ENCODE measurements around the gene EYA2. TPM values are rescaled to one million over a fixed set of nuclear protein-coding genes. Genes with fewer than 3 reads are reported as not detected.

The EYA2 gene
- total and polyA plus RNA-seq, 2 experiments from 2014 or later: 0.18 TPM; not detected in 1

DNA sequence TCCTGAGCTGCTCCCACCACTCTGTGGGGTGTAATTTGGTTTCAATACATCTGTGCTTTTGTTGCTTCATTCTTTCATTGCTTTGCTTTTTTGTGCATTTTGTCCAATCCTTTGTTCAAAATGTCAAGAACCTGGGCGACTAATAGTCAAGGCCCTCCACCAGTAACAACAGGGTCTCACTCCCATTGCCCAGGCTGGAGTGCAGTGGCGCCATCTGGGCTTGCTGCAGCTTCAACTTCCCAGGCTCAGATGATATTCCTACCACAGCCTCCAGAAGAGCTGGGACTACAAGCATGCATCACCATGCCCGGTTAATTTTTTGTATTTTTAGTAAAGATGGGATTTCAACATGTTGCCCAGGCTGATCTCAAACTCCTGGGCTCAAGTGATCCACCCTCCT, 169.2 kb downstream of the EYA2 start:
- H3K79me2 ChIP-seq (ENCODE audit: insufficient read depth): no peaks in the 10 kb centered on the region
- no peak overlapping the region for H2AFZ ChIP-seq
- no peaks in the 10 kb centered on the region for H3K27me3 ChIP-seq (replicated peaks; ENCODE audit: insufficient read depth)
- in situ Hi-C loops (cut with MboI): no loop called here
- TF ChIP-seq EZH2 (IDR thresholded peaks at IDR 0.05; ENCODE audit: insufficient read depth, poor library complexity, severe bottlenecking) (no peak), EZH2phosphoT487 (IDR thresholded peaks at IDR 0.05; ENCODE audit: insufficient read depth, low read depth) (no peak)
- H3K9me2 ChIP-seq (ENCODE audit: insufficient read depth): no peaks in the 10 kb centered on the region
- no peak overlapping the region for H3K4me3 ChIP-seq
- 47 to 54% methylated on average over 3 of the region's 3 CpGs for WGBS, 2 experiments (ENCODE audit: low coverage in 1 of 2, low lambda C conversion rate in 2 of 2, missing lambda C conversion rate in 2 of 2)
- H4K20me1 ChIP-seq (ENCODE audit: insufficient read depth): no peaks in the 10 kb centered on the region
- no peak overlapping the region for H3K27ac ChIP-seq
- no peaks in the 10 kb centered on the region for H3K36me3 ChIP-seq (ENCODE audit: low read depth)
- no peaks in the 10 kb centered on the region for H3K4me1 ChIP-seq (ENCODE audit: insufficient read depth)
- H3F3A ChIP-seq (ENCODE audit: insufficient read depth): no peaks in the 10 kb centered on the region
- no peak for DNase-seq
- H3K9ac ChIP-seq: no peak overlapping the region
- H3K9me3 ChIP-seq (ENCODE audit: low read depth): no peaks in the 10 kb centered on the region
- H3K4me2 ChIP-seq (ENCODE audit: unreplicated experiment): no peak overlapping the region

DNA sequence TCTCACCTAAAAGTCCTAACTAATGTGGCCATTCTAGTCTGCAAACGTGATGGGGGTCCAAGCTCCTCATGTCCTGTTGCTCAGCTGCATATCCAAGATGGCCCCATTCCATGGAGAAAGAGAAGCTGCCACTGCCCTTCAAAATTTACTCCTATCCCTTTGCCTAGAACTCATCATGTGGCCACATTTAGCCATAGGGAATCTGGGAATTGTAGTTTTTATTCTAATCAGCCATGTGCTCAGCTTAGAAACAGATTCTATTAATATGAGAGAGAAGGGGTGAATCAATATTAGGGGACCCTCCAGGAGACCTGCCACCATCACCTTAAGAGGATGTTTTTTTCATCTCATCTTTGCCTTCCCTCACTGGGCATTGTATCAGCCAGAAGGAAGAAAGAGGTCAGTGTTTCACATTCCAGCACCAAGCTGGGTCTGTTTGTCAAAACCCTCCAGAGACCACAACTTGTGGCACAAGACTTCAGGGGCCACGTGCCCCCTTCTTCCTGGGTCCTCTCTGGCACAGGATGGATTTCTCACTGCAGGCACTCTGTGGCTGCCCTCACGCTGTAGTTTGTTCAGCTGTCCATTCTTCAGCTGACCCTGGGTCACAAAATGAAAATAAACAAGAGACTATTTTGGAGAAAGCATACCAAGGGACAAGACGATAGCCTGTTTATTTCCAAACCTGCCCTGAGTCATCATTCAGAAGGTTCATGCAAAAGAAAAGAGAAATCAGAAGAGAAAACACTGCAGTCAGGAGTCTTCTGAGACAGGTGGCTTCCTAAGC, 172.0 kb downstream of the EYA2 start:
- no peaks in the 10 kb centered on the region for H3K9me3 ChIP-seq (ENCODE audit: low read depth)
- no peaks in the 10 kb centered on the region for H3F3A ChIP-seq (ENCODE audit: insufficient read depth)
- in situ Hi-C loops (cut with MboI): no loop called here
- no peaks in the 10 kb centered on the region for H3K27me3 ChIP-seq (replicated peaks; ENCODE audit: insufficient read depth)
- no peaks in the 10 kb centered on the region for H3K4me1 ChIP-seq (ENCODE audit: insufficient read depth)
- TF ChIP-seq EZH2 (IDR thresholded peaks at IDR 0.05; ENCODE audit: insufficient read depth, poor library complexity, severe bottlenecking) (no peak), EZH2phosphoT487 (IDR thresholded peaks at IDR 0.05; ENCODE audit: insufficient read depth, low read depth) (no peak)
- no peak overlapping the region for H3K4me2 ChIP-seq (ENCODE audit: unreplicated experiment)
- no peaks in the 10 kb centered on the region for H3K9me2 ChIP-seq (ENCODE audit: insufficient read depth)
- H3K27ac ChIP-seq: no peak overlapping the region
- H3K79me2 ChIP-seq (ENCODE audit: insufficient read depth): no peaks in the 10 kb centered on the region
- no peak overlapping the region for H3K4me3 ChIP-seq
- no peak overlapping the region for H2AFZ ChIP-seq
- H3K9ac ChIP-seq: no peak overlapping the region
- WGBS, 2 experiments (ENCODE audit: low coverage in 1 of 2, low lambda C conversion rate in 2 of 2, missing lambda C conversion rate in 2 of 2): 22% methylated on average over 4 of the region's 4 CpGs
- no peaks in the 10 kb centered on the region for H3K36me3 ChIP-seq (ENCODE audit: low read depth)
- H4K20me1 ChIP-seq (ENCODE audit: insufficient read depth): no peaks in the 10 kb centered on the region
- no peak for DNase-seq

DNA sequence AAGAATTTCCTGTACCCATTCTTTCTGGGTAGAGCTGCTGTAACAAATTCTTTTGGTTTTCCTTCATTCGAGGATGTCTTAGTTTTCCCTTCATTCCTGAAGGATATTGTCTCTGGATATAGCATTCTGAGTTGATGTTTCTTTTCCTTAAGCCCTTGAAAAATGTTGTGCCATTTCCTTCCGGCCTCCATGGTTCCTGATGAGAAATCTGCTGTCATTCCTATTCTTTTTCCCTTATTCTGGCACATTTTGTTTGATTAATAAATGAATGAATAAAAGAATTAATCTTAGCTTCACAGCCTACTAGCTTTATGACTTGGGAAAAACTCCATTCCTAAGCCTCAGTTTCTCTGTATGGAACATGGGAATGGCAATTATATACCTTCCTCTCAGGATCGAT, 173.1 kb downstream of the EYA2 start:
- TF ChIP-seq EZH2phosphoT487 (IDR thresholded peaks at IDR 0.05; ENCODE audit: insufficient read depth, low read depth) (no peak), EZH2 (IDR thresholded peaks at IDR 0.05; ENCODE audit: insufficient read depth, poor library complexity, severe bottlenecking) (no peak)
- Histone ChIP-seq H4K20me1 (ENCODE audit: insufficient read depth) (no peaks in the 10 kb centered on the region), H3K4me2 (ENCODE audit: unreplicated experiment) (no peak overlapping the region), H3K27ac (no peak overlapping the region), H3K9me3 (ENCODE audit: low read depth) (no peaks in the 10 kb centered on the region), H3K9me2 (ENCODE audit: insufficient read depth) (no peaks in the 10 kb centered on the region), H3K4me1 (ENCODE audit: insufficient read depth) (no peaks in the 10 kb centered on the region), H3F3A (ENCODE audit: insufficient read depth) (no peaks in the 10 kb centered on the region), H3K9ac (no peak overlapping the region), H3K79me2 (ENCODE audit: insufficient read depth) (no peaks in the 10 kb centered on the region), H2AFZ (no peak overlapping the region), H3K4me3 (no peak overlapping the region), H3K27me3 (replicated peaks; ENCODE audit: insufficient read depth) (no peaks in the 10 kb centered on the region), H3K36me3 (ENCODE audit: low read depth) (no peaks in the 10 kb centered on the region)
- WGBS, 2 experiments (ENCODE audit: low coverage in 1 of 2, low lambda C conversion rate in 2 of 2, missing lambda C conversion rate in 2 of 2): 41 to 51% methylated on average over 3 of the region's 3 CpGs
- peak; percentile 17 for DNase-seq
- in situ Hi-C loops (cut with MboI): no loop called here

DNA sequence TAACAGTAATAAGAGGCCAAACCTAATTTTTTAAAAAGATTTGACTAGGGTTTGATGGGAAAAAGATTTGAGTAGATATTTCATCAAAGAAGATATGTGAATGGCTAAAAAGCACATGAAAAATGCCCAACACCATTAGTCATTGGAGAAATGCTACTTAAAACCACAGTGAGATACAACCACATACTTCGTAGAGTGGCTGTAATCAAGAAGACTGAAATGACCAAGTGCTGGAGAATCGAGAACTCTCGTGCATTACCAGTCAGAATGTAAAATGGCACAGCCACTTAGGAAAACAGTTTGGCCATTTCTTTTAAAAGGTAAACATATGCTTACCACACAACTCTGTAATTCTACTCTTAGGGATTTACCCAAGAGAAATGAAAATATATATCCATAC, 175.5 kb downstream of the EYA2 start:
- TF ChIP-seq EZH2phosphoT487 (IDR thresholded peaks at IDR 0.05; ENCODE audit: insufficient read depth, low read depth) (no peak), EZH2 (IDR thresholded peaks at IDR 0.05; ENCODE audit: insufficient read depth, poor library complexity, severe bottlenecking) (no peak)
- Histone ChIP-seq H3K4me2 (ENCODE audit: unreplicated experiment) (no peak overlapping the region), H3K27me3 (replicated peaks; ENCODE audit: insufficient read depth) (no peaks in the 10 kb centered on the region), H3K79me2 (ENCODE audit: insufficient read depth) (no peaks in the 10 kb centered on the region), H4K20me1 (ENCODE audit: insufficient read depth) (no peaks in the 10 kb centered on the region), H3K4me3 (no peak overlapping the region), H3K9me2 (ENCODE audit: insufficient read depth) (no peaks in the 10 kb centered on the region), H3F3A (ENCODE audit: insufficient read depth) (no peaks in the 10 kb centered on the region), H3K27ac (no peak overlapping the region), H3K4me1 (ENCODE audit: insufficient read depth) (no peaks in the 10 kb centered on the region), H3K36me3 (ENCODE audit: low read depth) (no peaks in the 10 kb centered on the region), H2AFZ (no peak overlapping the region), H3K9me3 (ENCODE audit: low read depth) (no peaks in the 10 kb centered on the region), H3K9ac (no peak overlapping the region)
- WGBS, 2 experiments (ENCODE audit: low coverage in 1 of 2, low lambda C conversion rate in 2 of 2, missing lambda C conversion rate in 2 of 2): 69 to 72% methylated on average over 3 of the region's 3 CpGs
- in situ Hi-C loops (cut with MboI): no loop called here
- DNase-seq: peak; percentile 9

All from GM23248 (cell line).